HG02610 (cell line): ENCODE results near the gene HLA-DRB5.
"Not testable (repeated sequence)": the region's sequence is repeated elsewhere in the genome, so short reads cannot be mapped to it uniquely, and the experiment has no call there.

Experiments used
- ATAC-seq: cut with Tn5 transposase; IDR thresholded peaks from one replicate; pipeline ENCODE4 v1.9.1; 2021; ENCODE audit warnings: mild to moderate bottlenecking, moderate library complexity; ENCODE audit not compliant: unreplicated experiment

HLA-DRB5 gene

GRCh38 chr6:32517654-32518445 lies 12.2 kb downstream of the HLA-DRB5 start:
- no peak for ATAC-seq

- ATAC-seq: no peak
These were observed 29.1 kb downstream of the HLA-DRB5 start for GRCh38 chr6:32501016-32501415.

- ATAC-seq: no peak
These were observed 37.7 kb downstream of the HLA-DRB5 start for GRCh38 chr6:32492351-32492750.

GRCh38 chr6:32491700-32492099 lies 38.4 kb downstream of the HLA-DRB5 start:
- ATAC-seq: no peak

GRCh38 chr6:32488083-32488482 lies 42.0 kb downstream of the HLA-DRB5 start:
- no peak for ATAC-seq

GRCh38 chr6:32484614-32484998 lies 45.5 kb downstream of the HLA-DRB5 start:
- ATAC-seq: no peak

- no peak for ATAC-seq
These were observed 46.0 kb downstream of the HLA-DRB5 start for GRCh38 chr6:32483968-32484613.

- no peak for ATAC-seq
These were observed 54.5 kb downstream of the HLA-DRB5 start for GRCh38 chr6:32475392-32476206.

GRCh38 chr6:32473376-32474348 lies 56.4 kb downstream of the HLA-DRB5 start:
- ATAC-seq: peak; percentile 95

GRCh38 chr6:32472781-32473375 lies 57.2 kb downstream of the HLA-DRB5 start:
- no peak for ATAC-seq

GRCh38 chr6:32467743-32468503 lies 62.2 kb downstream of the HLA-DRB5 start:
- ATAC-seq: not testable (repeated sequence)
